Measurements from ENCODE around the gene PACSIN3. TPM values are rescaled to one million over a fixed set of nuclear protein-coding genes. Genes with fewer than 3 reads are reported as not detected.

PACSIN3 gene
- total and polyA plus RNA-seq, 2 of the 13 experiments (the other 11 are each of a cell fraction or from before 2014, with no cell fraction given) = 47.9 to 93.3 TPM

GRCh38 chr11:47216121-47216798, 30.0 kb upstream of the PACSIN3 start (continued):
- TF ChIP-seq THAP9 (CRISPR knock-in tag; IDR thresholded peaks at IDR 0.05; ENCODE audit: borderline replicate concordance) (no peak), ZFP36 (IDR thresholded peaks at IDR 0.05; ENCODE audit: borderline replicate concordance, low read depth, low read length, partially characterized antibody) (no peak), ZNF3 (CRISPR knock-in tag; IDR thresholded peaks at IDR 0.05) (no peak), HCFC1 (IDR thresholded peaks at IDR 0.05; ENCODE audit: low read depth, low read length) (no peak), GATA4 (IDR thresholded peaks at IDR 0.05; ENCODE audit: borderline replicate concordance, low read depth) (no peak), RFXAP (CRISPR knock-in tag; IDR thresholded peaks at IDR 0.05; ENCODE audit: borderline replicate concordance) (no peak), ZNF232 (CRISPR knock-in tag; IDR thresholded peaks at IDR 0.05; ENCODE audit: borderline replicate concordance) (no peak), CSRNP1 (CRISPR knock-in tag; IDR thresholded peaks at IDR 0.05) (no peak), ZNF354B (CRISPR knock-in tag; IDR thresholded peaks at IDR 0.05) (no peak), ZNF761 (CRISPR knock-in tag; conservative IDR thresholded peaks at IDR 0.05) (no peak), PHB2 (IDR thresholded peaks at IDR 0.05; ENCODE audit: partially characterized antibody) (no peak), ZFP36L1 (CRISPR knock-in tag; IDR thresholded peaks at IDR 0.05) (no peak), ZNF441 (CRISPR knock-in tag; IDR thresholded peaks at IDR 0.05; ENCODE audit: borderline replicate concordance) (no peak), SNRNP70 (IDR thresholded peaks at IDR 0.05; ENCODE audit: low read depth, low read length) (no peak), AFF4 (CRISPR knock-in tag; IDR thresholded peaks at IDR 0.05) (no peak), ZNF225 (CRISPR knock-in tag; IDR thresholded peaks at IDR 0.05) (no peak), ZNF414 (CRISPR knock-in tag; IDR thresholded peaks at IDR 0.05) (no peak)
